ENCODE results near the gene COL23A1. TPM values are rescaled to one million over a fixed set of nuclear protein-coding genes. Genes with fewer than 3 reads are reported as not detected.

The COL23A1 gene
- total and polyA plus RNA-seq, 2 experiments from 2014 or later = 4.8 to 8.2 TPM

GRCh38 chr5:178353461-178353860 is 236.7 kb downstream of the COL23A1 start:
- Histone ChIP-seq H3K4me2 (no peak overlapping the region), H3K36me3 (ENCODE audit: insufficient read depth) (no peaks in the 10 kb centered on the region), H2AFZ (no peak overlapping the region), H3K9me2 (ENCODE audit: insufficient read depth) (no peaks in the 10 kb centered on the region), H3K79me2 (replicated peaks; ENCODE audit: insufficient read depth) (no peaks in the 10 kb centered on the region), H3K27ac (ENCODE audit: low read depth) (no peak overlapping the region), H3K4me1 (ENCODE audit: insufficient read depth) (peaks cover 20% of the 10 kb centered on the region), H4K20me1 (replicated peaks; ENCODE audit: insufficient read depth) (no peaks in the 10 kb centered on the region), H3F3A (replicated peaks; ENCODE audit: low read depth) (peaks cover 14% of the 10 kb centered on the region), H3K27me3 (ENCODE audit: insufficient read depth) (no peaks in the 10 kb centered on the region), H3K4me3 (no peak overlapping the region)
- DNase-seq (ENCODE audit: low spot score) = no peak
- Mint-ChIP-seq H3K27ac (no peak overlapping the region), H3K4me1 (peaks cover 59% of the 10 kb centered on the region), H3K9me3 (no peaks in the 10 kb centered on the region), H3K4me3 (no peak overlapping the region), H3K27me3 (ENCODE audit: insufficient read depth, low read depth, poor library complexity) (peaks cover 9% of the 10 kb centered on the region), H3K36me3 (ENCODE audit: low read depth) (no peaks in the 10 kb centered on the region)
- ATAC-seq = no peak
- no peak for TF ChIP-seq NANOG (IDR thresholded peaks at IDR 0.05; ENCODE audit: borderline replicate concordance)
- no peak for TF ChIP-seq ETS1 (IDR thresholded peaks at IDR 0.05)
- TF ChIP-seq JUNB (IDR thresholded peaks at IDR 0.05; ENCODE audit: unreplicated experiment) = no peak
- TF ChIP-seq CREB1 (CRISPR knock-in tag; IDR thresholded peaks at IDR 0.05; ENCODE audit: low read depth) = no peak
- TF ChIP-seq, protein P1, sequence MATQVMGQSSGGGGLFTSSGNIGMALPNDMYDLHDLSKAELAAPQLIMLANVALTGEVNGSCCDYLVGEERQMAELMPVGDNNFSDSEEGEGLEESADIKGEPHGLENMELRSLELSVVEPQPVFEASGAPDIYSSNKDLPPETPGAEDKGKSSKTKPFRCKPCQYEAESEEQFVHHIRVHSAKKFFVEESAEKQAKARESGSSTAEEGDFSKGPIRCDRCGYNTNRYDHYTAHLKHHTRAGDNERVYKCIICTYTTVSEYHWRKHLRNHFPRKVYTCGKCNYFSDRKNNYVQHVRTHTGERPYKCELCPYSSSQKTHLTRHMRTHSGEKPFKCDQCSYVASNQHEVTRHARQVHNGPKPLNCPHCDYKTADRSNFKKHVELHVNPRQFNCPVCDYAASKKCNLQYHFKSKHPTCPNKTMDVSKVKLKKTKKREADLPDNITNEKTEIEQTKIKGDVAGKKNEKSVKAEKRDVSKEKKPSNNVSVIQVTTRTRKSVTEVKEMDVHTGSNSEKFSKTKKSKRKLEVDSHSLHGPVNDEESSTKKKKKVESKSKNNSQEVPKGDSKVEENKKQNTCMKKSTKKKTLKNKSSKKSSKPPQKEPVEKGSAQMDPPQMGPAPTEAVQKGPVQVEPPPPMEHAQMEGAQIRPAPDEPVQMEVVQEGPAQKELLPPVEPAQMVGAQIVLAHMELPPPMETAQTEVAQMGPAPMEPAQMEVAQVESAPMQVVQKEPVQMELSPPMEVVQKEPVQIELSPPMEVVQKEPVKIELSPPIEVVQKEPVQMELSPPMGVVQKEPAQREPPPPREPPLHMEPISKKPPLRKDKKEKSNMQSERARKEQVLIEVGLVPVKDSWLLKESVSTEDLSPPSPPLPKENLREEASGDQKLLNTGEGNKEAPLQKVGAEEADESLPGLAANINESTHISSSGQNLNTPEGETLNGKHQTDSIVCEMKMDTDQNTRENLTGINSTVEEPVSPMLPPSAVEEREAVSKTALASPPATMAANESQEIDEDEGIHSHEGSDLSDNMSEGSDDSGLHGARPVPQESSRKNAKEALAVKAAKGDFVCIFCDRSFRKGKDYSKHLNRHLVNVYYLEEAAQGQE (IDR thresholded peaks at IDR 0.05; ENCODE audit: unreplicated experiment) = no peak
- no peak for TF ChIP-seq EZH2phosphoT487 (IDR thresholded peaks at IDR 0.05; ENCODE audit: unreplicated experiment)
- no peak for TF ChIP-seq ZNF462 (CRISPR knock-in tag; IDR thresholded peaks at IDR 0.05)
- no peak for TF ChIP-seq EZH2 (IDR thresholded peaks at IDR 0.05; ENCODE audit: low read depth, unreplicated experiment)
- TF ChIP-seq ZNF114 (CRISPR knock-in tag; IDR thresholded peaks at IDR 0.05) = no peak
- TF ChIP-seq ZNF331 (CRISPR knock-in tag; IDR thresholded peaks at IDR 0.05; ENCODE audit: low read depth) = no peak
- TF ChIP-seq STAT1 (IDR thresholded peaks at IDR 0.05; ENCODE audit: unreplicated experiment) = no peak
- no peak for TF ChIP-seq POLR2AphosphoS5 (IDR thresholded peaks at IDR 0.05; ENCODE audit: low read depth)
- TF ChIP-seq, protein P2, sequence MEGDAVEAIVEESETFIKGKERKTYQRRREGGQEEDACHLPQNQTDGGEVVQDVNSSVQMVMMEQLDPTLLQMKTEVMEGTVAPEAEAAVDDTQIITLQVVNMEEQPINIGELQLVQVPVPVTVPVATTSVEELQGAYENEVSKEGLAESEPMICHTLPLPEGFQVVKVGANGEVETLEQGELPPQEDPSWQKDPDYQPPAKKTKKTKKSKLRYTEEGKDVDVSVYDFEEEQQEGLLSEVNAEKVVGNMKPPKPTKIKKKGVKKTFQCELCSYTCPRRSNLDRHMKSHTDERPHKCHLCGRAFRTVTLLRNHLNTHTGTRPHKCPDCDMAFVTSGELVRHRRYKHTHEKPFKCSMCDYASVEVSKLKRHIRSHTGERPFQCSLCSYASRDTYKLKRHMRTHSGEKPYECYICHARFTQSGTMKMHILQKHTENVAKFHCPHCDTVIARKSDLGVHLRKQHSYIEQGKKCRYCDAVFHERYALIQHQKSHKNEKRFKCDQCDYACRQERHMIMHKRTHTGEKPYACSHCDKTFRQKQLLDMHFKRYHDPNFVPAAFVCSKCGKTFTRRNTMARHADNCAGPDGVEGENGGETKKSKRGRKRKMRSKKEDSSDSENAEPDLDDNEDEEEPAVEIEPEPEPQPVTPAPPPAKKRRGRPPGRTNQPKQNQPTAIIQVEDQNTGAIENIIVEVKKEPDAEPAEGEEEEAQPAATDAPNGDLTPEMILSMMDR (conservative IDR thresholded peaks at IDR 0.05; ENCODE audit: low read depth in 2 of 2) = no peak

Data from GM23338 (cell line).